Sigmoid colon (tissue), 4 donors: ENCODE measurements around the gene NPAS1.

Experiments used
- EP300 ChIP-seq, 4 donors: sonication (generic); formaldehyde crosslinking; IDR thresholded peaks; one replicate each; pipeline ENCODE4 v1.6.1; 2017; ENCODE audit warnings: antibody characterized with exemption in 4 of 4
- POLR2A ChIP-seq, 2 donors: fragments of 450-650 bp; IDR thresholded peaks; one replicate each; pipeline ENCODE4 v1.6.1; 2016; ENCODE audit warnings: antibody characterized with exemption in 2 of 2, mild to moderate bottlenecking in 2 of 2, moderate library complexity in 2 of 2
- POLR2AphosphoS5 ChIP-seq, 4 donors: sonication (generic); formaldehyde crosslinking; IDR thresholded peaks; one replicate each; pipeline ENCODE4 v1.6.1; 2017; ENCODE audit warnings: antibody characterized with exemption in 4 of 4
- TF ChIP-seq, protein P1 (sequence below), 4 experiments: fragments of 450-650 bp in 3 of 4; fragments of 200-600 bp in 1 of 4; IDR thresholded peaks; one replicate each; pipeline ENCODE4 v1.5.1; 2016 to 2019; ENCODE audit warnings: antibody characterized with exemption in 4 of 4, mild to moderate bottlenecking in 3 of 4, moderate library complexity in 2 of 4

DNA sequence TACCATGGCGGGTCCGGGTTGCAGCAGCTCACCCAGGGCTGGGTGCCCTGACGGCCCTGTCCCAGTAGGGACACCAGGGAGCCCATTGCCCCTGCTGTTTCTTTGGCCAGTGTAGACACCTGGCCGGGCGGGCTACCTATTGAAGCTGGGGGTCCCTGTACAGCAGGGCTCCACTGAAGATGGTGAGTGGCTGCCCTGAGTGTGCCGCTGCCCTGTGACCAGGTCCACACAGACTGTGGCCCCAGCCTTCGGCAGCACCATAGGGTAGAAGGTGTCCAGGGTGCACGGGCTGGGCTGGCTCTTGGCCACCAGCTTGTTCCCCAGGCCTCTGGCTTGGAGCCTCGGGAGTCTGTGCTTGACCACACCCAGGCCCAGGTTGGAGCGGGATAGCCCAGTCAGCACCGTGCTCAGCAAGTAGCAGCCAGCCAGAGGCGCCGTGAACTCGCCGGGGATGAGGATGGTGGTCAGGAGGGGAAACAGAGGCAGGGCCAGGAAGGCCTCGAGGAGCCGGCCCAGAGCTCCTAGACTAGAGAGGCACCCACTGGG lies 25.4 kb upstream of the NPAS1 start:
- TF ChIP-seq, protein P1, sequence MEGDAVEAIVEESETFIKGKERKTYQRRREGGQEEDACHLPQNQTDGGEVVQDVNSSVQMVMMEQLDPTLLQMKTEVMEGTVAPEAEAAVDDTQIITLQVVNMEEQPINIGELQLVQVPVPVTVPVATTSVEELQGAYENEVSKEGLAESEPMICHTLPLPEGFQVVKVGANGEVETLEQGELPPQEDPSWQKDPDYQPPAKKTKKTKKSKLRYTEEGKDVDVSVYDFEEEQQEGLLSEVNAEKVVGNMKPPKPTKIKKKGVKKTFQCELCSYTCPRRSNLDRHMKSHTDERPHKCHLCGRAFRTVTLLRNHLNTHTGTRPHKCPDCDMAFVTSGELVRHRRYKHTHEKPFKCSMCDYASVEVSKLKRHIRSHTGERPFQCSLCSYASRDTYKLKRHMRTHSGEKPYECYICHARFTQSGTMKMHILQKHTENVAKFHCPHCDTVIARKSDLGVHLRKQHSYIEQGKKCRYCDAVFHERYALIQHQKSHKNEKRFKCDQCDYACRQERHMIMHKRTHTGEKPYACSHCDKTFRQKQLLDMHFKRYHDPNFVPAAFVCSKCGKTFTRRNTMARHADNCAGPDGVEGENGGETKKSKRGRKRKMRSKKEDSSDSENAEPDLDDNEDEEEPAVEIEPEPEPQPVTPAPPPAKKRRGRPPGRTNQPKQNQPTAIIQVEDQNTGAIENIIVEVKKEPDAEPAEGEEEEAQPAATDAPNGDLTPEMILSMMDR (IDR thresholded peaks at IDR 0.05), result no peak
- TF ChIP-seq POLR2A (IDR thresholded peaks at IDR 0.05) (no peak), POLR2AphosphoS5 (IDR thresholded peaks at IDR 0.05) (no peak), EP300 (IDR thresholded peaks at IDR 0.05) (no peak)
